OCI-LY7 (cell line): ENCODE data around the gene CDH12. TPM values are rescaled to one million over a fixed set of nuclear protein-coding genes. Genes with fewer than 3 reads are reported as not detected.

Experiments
- Bru-seq: library from RNA; stranded (reverse); fragments of 400-500 nt; gene quantifications from one replicate; lab custom pipeline; 2021; lab: Mats Ljungman, UMichigan
- BruChase-seq, 2 experiments: library from RNA; stranded (reverse); fragments of 400-500 nt; gene quantifications; one replicate each; lab custom pipeline; 2021; lab: Mats Ljungman, UMichigan
- BruUV-seq: library from RNA; stranded (reverse); fragments of 400-500 nt; replicated peaks from 2 replicates; lab custom pipeline; 2021; lab: Mats Ljungman, UMichigan
- CTCF ChIA-PET: fragments of 300-600 bp; sonication (Branson Sonifier 250); formaldehyde crosslinking; loops from one replicate; lab custom pipeline; 2022; ENCODE audit warnings: antibody characterized with exemption; ENCODE audit not compliant: unreplicated experiment; lab: Charles Lee
- POLR2A ChIA-PET: fragments of 300-600 bp; sonication (Branson Sonifier 250); formaldehyde crosslinking; loops from one replicate; lab custom pipeline; 2022; ENCODE audit warnings: antibody characterized with exemption; lab: Charles Lee
- DNase-seq: peaks from one replicate; pipeline ENCODE4 v3.0.0-alpha.2; 2015; ENCODE audit warnings: low spot score
- H2AFZ ChIP-seq: fragments of 200-600 bp; sonication (generic), shearing (Covaris generic); 2 replicates; pipeline ENCODE4 v1.6.1; 2014; ENCODE audit warnings: mild to moderate bottlenecking, antibody characterized with exemption, low read length, moderate library complexity
- H3K27ac ChIP-seq: fragments of 200-600 bp; sonication (generic); 2 replicates; pipeline ENCODE4 v1.5.1; 2014; ENCODE audit warnings: mixed run types, low read depth, mild to moderate bottlenecking, moderate library complexity, low read length, inconsistent platforms; ENCODE audit not compliant: poor library complexity, severe bottlenecking
- H3K36me3 ChIP-seq: fragments of 200-600 bp; sonication (generic); 2 replicates; pipeline ENCODE4 v1.6.1; 2014; ENCODE audit warnings: mild to moderate bottlenecking, antibody characterized with exemption, low read length, moderate library complexity, mixed read lengths; ENCODE audit not compliant: insufficient read depth
- H3K4me1 ChIP-seq: fragments of 200-600 bp; sonication (generic); 2 replicates; pipeline ENCODE4 v1.5.1; 2014; ENCODE audit warnings: mild to moderate bottlenecking, low read length; ENCODE audit not compliant: insufficient read depth, poor library complexity, severe bottlenecking
- H3K4me2 ChIP-seq: fragments of 200-600 bp; sonication (generic); 2 replicates; pipeline ENCODE4 v1.6.1; 2014; ENCODE audit warnings: mild to moderate bottlenecking, low read length
- H3K4me3 ChIP-seq: fragments of 200-600 bp; sonication (generic); 2 replicates; pipeline ENCODE4 v1.5.1; 2014; ENCODE audit warnings: mild to moderate bottlenecking, low read depth, low read length; ENCODE audit not compliant: poor library complexity, severe bottlenecking
- H3K79me2 ChIP-seq: fragments of 200-600 bp; sonication (generic); 2 replicates; pipeline ENCODE4 v1.6.1; 2016; ENCODE audit warnings: low read depth, mild to moderate bottlenecking, low read length, moderate library complexity, mixed read lengths; ENCODE audit not compliant: insufficient read depth
- H3K9me2 ChIP-seq: fragments of 200-600 bp; sonication (generic); 2 replicates; pipeline ENCODE4 v1.6.1; 2016; ENCODE audit warnings: mild to moderate bottlenecking, low read length, mixed read lengths; ENCODE audit not compliant: insufficient read depth
- H3K9me3 ChIP-seq: fragments of 200-600 bp; sonication (generic); 2 replicates; pipeline ENCODE4 v1.6.1; 2014; ENCODE audit warnings: mild to moderate bottlenecking, mixed run types, low read length, mixed read lengths
- H4K20me1 ChIP-seq: fragments of 200-600 bp; sonication (generic); 2 replicates; pipeline ENCODE4 v1.6.1; 2014; ENCODE audit warnings: mild to moderate bottlenecking, antibody characterized with exemption, low read length, moderate library complexity, mixed read lengths; ENCODE audit not compliant: insufficient read depth
- EZH2phosphoT487 ChIP-seq: fragments of 200-600 bp; sonication (generic); IDR thresholded peaks from 2 replicates; pipeline ENCODE4 v1.6.1; 2018; ENCODE audit warnings: low read depth, borderline replicate concordance, mild to moderate bottlenecking, mixed run types, antibody characterized with exemption, low read length, moderate library complexity, mixed read lengths
- intact Hi-C: fragments of 100-400 bp; cut with micrococcal nuclease; formaldehyde crosslinking; loops from one replicate; pipeline ENCODE4 v1.10.0; 2022; ENCODE audit not compliant: unreplicated experiment
- long read RNA-seq: library from polyadenylated mRNA; stranded (forward); transcript quantifications from one replicate; pipeline ENCODE4 v2.0.0, GENCODE V29; 2022
- total RNA-seq, 2 experiments: library from RNA; depleted of rRNA in 1 of 2; stranded (reverse); fragments of >200 nt in 1 of 2; shearing (Covaris generic) in 1 of 2; gene quantifications; 2 replicates each; pipeline ENCODE4 v1.2.3, GENCODE V29; 2014 to 2022
- TF ChIP-seq, protein P1 (sequence below): fragments of 200-600 bp; sonication (generic); conservative IDR thresholded peaks from 2 replicates; pipeline ENCODE4 v1.5.1; 2014; ENCODE audit warnings: mild to moderate bottlenecking, antibody characterized with exemption, low read length, moderate library complexity, mixed read lengths

Gene CDH12
- not detected in 2 replicates for total RNA-seq (2014; rRNA removed; shearing (Covaris generic))
- not detected in 2 replicates for total RNA-seq (2022)
- Bru-seq, nascent RNA, result percentile 0 among the genes with signal in this experiment
- percentile 1 among the genes with signal in this experiment for BruChase-seq, experiment 1, labeled RNA remaining after a 6-hour chase
- BruChase-seq, experiment 2, labeled RNA remaining after a 2-hour chase, result percentile 1 among the genes with signal in this experiment
- long read RNA-seq, result 0 reads

DNA sequence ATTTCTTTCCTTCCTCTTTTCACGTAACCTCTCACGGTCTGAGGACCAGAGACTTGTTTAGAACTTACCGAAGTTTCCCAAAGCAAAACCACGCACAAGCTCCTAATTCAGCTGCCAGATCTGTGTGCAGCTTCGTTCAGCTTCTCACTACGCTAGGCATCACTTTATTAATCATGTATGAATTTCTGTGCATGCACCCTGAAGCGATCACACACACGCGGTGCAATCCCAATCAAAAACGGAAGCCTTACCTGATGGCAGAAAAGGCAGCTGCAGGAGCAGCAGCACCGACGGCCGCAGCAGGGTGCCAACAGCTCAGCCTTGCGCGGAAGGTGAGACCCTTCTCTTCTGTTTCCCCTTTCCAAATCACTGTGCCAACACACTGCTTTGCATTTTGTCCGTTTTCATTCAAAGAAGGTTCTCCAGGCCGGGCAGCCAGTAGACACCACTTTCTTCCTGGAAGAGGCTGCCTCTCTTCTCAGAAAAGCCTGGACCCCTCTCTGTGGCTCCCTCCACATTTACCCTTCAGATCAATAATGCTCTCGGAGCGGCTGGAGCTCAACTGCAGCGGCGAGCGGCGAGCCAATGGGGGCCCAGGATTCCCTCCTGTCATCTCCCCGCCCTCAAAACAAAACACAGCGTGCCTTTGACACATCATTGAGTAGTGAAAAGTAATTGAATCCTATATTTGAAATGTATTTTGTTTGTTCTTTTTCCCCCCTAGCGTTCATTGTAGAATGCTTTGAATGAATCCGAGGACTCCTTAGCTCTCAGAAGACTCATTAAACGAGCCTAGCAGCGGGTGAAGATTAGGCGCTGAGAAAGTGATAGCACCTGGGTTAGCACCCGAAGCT lies at the start of gene CDH12:
Gene CDH12, minus strand, starts transcription at position 538 of the 854 bp plus-strand sequence.
- no peak for TF ChIP-seq EZH2phosphoT487
- TF ChIP-seq, protein P1, sequence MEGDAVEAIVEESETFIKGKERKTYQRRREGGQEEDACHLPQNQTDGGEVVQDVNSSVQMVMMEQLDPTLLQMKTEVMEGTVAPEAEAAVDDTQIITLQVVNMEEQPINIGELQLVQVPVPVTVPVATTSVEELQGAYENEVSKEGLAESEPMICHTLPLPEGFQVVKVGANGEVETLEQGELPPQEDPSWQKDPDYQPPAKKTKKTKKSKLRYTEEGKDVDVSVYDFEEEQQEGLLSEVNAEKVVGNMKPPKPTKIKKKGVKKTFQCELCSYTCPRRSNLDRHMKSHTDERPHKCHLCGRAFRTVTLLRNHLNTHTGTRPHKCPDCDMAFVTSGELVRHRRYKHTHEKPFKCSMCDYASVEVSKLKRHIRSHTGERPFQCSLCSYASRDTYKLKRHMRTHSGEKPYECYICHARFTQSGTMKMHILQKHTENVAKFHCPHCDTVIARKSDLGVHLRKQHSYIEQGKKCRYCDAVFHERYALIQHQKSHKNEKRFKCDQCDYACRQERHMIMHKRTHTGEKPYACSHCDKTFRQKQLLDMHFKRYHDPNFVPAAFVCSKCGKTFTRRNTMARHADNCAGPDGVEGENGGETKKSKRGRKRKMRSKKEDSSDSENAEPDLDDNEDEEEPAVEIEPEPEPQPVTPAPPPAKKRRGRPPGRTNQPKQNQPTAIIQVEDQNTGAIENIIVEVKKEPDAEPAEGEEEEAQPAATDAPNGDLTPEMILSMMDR, result no peak
- ChIA-PET CTCF (no interaction called here), POLR2A (interaction anchor here (0.6 kb wide), 1 partner anchor 642 kb away, joined by 3 read pairs; no protein-coding TSS in a partner anchor)
- Histone ChIP-seq H3K79me2 (no peaks in the 10 kb centered on the region), H4K20me1 (no peaks in the 10 kb centered on the region), H3K4me3 (no peak within 1 kb of the TSS), H3K9me2 (no peaks in the 10 kb centered on the region), H3K36me3 (no peaks in the 10 kb centered on the region), H3K4me2 (no peak within 1 kb of the TSS; the same call in 1 of the 2 replicates), H3K27ac (no peak within 1 kb of the TSS), H3K4me1 (no peaks in the 10 kb centered on the region), H3K9me3 (no peaks in the 10 kb centered on the region), H2AFZ (no peak within 1 kb of the TSS)
- intact Hi-C loops, result no loop called here
- DNase-seq, result no peak
- no TSS peak for BruUV-seq

DNA sequence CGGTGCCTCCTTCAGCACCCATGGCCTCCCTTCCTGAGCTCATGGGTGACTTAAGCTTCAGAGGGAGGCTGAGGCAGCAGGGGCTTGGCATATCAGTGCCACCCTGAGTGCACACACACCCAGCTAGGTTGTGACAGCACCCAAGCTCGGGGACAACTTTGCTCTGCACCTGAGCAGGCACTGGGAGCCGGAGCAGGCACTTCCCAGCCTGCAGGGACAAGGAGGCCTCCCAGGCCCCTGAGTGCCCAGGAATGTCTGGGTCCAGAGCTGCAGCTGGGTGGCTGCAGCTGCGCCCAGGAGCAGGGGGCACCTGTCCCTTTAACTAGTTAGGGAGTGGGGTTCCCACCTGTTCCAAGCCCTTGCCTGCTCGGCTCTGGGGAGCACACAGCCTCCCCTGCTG lies 48.7 kb upstream of the CDH12 start:
- no peak for DNase-seq
- Histone ChIP-seq H3K9me3 (no peaks in the 10 kb centered on the region), H3K4me3 (no peak overlapping the region), H3K79me2 (no peaks in the 10 kb centered on the region), H3K27ac (no peak overlapping the region), H3K9me2 (no peaks in the 10 kb centered on the region), H4K20me1 (no peaks in the 10 kb centered on the region), H2AFZ (no peak overlapping the region), H3K4me2 (no peak overlapping the region), H3K36me3 (no peaks in the 10 kb centered on the region), H3K4me1 (no peaks in the 10 kb centered on the region)
- ChIA-PET CTCF (no interaction called here), POLR2A (no interaction called here)
- TF ChIP-seq EZH2phosphoT487, result no peak
- TF ChIP-seq, protein P1, result no peak
- intact Hi-C loops, result no loop called here
- no TSS peak for BruUV-seq
